Hindlimb muscle (tissue), 1 donor: ENCODE results near the gene NRCAM. TPM values are rescaled to one million over a fixed set of nuclear protein-coding genes. Genes with fewer than 3 reads are reported as not detected.

Experiments used
- DNase-seq: peaks from one replicate; pipeline ENCODE4 v3.0.0-alpha.2; 2013
- polyA plus RNA-seq: library from polyadenylated mRNA; unstranded; fragments of 120-200 nt; gene quantifications from one replicate; pipeline ENCODE4 v1.2.1, GENCODE V29; 2013; ENCODE audit not compliant: insufficient read length

The NRCAM gene
- polyA plus RNA-seq, 1 donor, result 35.1 TPM

- DNase-seq, result no peak
Observed at GRCh38 chr7:108239501-108240225, 216.6 kb downstream of the NRCAM start.

DNA sequence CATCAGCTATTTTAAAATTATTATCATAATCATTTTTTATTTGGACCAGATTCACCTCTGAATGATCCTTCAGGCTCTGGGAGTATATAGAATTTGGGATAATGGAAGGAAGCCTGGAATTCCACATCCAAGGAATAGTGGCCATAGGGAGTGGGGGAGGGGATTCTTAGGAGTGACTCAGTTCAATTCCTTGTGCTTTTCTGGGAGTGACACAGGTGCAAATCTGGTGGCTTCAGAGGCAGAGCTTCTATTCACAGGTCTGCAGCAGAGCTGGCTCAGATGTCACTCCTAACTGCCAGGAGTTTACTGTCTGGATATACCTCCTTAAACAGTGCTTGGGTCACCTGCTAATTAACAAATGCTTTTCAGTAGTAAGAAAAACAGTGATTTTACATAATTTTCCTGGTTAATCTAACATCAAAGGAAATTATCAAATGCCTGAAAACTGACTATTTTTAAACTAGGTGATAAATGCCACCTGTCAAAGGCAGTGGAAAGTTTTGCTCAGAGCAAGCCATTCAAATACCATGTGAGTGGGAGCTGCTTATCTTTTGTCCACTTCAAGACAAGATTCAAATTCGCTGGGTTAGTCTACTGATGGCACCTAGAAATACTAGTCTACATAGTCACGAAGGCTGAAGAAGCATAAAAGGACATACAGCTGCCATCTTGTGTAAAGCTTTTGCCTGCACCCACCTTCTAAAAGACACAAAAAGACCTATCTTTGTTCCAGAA lies 219.4 kb downstream of the NRCAM start:
- DNase-seq, result no peak

DNA sequence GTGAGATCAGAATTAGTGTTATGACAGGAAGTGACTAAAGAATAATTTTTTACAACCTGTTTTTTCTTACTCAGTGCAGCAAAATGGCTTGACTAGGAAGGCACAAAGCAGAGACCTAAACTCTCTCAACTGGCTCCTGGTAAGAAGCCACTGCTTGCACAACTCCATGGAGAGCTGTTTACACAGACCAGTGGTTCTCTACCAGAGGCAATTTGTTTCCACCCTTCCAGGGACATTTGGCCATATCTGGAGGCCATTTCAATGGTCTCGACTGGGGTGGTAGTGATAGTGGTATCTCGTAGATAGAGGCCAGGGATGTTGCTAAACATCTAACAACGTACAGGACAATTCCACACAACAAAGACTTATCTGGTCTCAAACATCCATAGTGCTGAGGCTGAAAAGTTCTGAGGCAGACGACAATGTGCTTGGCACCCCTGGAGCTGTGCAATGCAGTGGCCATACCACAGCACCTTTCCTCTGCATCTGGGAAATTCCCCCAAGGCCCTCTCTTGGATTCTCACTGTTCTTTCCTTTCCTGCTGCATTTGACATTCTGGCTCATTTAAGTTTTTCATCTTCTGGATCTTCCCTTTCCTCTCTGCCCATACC lies 220.7 kb downstream of the NRCAM start:
- DNase-seq, result no peak

DNA sequence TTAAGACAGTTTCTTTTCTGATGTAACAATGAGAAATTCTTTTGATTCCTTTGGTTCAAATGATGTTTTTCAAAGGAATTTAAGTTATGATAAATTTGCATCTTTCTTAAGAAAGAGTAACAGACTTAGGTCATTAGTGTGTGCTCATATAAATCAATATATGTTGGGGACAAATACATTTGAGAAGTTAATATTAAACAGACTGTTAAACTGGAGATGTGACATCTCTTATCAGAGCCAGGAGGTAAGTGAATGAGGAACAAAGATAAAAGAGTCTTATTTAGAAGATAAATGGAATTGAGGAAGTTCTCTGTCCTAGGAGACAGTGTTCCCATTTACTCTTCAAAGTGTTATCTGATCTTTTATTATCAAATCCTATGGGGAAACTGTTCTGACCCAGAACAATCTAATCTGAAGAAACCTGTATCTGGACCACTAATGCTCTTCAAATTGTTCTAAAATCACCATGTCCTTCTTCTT lies 221.2 kb downstream of the NRCAM start:
- DNase-seq, result no peak

DNA sequence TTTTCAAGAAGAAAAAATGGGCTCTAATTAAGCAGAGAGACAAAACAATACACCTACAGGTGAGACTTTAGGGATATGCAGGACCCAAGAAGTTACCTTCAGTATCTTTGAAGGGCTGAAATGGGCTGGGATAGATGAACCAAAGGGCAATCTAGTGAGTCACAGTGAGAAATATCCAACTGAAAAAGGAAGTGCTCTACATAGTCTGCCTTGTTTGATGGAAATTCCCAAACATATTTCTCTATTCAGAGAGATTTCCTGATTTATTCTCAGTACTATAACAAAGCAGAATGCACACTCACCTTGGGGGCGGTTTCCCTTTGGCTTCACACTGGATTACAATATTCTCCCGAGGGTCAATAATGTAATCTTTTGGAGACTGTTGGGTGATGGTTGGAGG lies 222.0 kb downstream of the NRCAM start:
- DNase-seq, result no peak

- no peak for DNase-seq
Observed at GRCh38 chr7:108232076-108232475, 224.2 kb downstream of the NRCAM start.

DNA sequence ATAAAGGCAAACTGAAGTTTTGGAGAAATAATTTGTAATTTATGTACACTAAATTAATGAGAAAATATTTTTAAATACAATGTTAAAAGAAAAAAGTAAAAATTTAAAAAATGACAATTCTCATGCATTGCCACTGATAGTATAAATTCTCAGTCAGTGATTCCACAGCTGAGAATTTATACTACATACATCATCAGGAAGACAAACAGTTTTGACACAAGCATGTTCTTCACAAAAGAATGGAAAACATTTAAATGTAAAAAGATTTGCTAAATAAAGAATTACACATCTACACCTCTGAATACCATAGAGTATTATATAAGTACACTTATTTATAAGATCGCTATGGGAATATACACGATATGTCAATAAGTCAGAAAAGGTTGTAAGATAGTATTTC lies 225.0 kb downstream of the NRCAM start:
- DNase-seq, result no peak

DNA sequence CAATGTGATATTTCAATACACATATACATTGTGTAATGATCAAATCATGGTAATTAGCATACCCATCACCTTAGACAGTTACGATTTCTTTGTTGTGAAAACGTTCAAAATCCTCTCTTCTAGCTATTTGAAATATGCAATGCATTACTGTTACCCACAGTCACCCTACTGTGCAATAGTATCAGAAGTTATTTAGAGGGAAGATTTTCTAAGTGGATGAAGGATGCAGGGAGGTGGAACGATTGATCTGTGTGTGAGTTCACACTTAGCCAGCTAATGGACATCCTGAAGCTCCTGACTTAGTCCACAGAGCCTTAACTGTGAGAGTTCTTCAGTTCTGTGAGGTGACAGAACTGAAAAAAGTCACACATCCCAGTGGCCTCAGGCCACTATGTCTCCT lies 228.9 kb downstream of the NRCAM start:
- no peak for DNase-seq

- DNase-seq, result no peak
Observed at GRCh38 chr7:108226816-108227299, 229.4 kb downstream of the NRCAM start.

DNA sequence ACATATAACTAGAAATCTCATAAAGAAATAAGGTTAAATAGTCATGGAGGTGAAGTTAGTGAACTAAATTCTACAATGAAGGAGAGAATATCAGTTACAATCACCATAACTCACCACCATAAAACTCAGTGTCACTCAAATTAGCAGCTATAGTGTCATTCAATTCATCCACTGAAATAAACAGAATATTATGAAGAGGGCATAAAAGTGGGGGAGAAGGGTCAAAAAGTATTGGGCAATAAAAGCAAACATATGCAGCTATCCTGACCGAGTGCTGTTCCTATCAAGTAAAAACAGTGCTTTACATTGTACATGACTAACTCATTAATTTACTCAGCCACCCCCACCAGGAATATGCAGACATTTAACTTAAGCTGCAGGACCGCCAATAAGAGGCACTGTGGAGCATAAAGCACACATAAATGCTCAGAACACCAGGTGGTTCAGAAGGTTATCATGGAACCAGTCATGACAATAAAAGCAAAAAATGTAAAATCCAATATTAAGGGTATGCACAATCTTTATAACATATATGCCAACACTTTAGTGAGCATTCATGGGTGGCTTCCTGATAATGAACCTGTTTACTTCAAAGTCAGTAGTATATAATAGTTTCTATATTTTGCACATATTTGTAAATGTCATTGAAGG lies 230.6 kb downstream of the NRCAM start:
- no peak for DNase-seq

DNA sequence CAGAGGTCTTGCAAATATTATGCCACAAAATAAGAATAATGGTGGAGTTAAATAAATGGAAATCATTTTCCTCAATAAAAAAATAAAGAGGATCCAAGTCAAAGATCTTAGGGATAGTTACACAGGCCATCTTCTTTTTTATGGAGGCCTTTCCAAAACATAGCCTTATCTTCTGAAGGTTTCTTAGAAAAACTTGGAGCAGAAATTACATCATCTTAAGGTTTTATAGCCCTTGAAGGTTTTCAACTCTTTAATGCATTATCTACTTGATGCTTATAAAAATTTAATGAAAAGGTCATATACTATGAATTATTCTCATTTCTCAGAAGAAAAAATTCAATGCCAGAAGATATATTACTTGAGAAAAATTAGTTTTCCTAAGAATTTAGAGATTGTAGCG lies 231.8 kb downstream of the NRCAM start:
- no peak for DNase-seq

- DNase-seq, result no peak
Observed at GRCh38 chr7:108222236-108222892, 233.9 kb downstream of the NRCAM start.

DNA sequence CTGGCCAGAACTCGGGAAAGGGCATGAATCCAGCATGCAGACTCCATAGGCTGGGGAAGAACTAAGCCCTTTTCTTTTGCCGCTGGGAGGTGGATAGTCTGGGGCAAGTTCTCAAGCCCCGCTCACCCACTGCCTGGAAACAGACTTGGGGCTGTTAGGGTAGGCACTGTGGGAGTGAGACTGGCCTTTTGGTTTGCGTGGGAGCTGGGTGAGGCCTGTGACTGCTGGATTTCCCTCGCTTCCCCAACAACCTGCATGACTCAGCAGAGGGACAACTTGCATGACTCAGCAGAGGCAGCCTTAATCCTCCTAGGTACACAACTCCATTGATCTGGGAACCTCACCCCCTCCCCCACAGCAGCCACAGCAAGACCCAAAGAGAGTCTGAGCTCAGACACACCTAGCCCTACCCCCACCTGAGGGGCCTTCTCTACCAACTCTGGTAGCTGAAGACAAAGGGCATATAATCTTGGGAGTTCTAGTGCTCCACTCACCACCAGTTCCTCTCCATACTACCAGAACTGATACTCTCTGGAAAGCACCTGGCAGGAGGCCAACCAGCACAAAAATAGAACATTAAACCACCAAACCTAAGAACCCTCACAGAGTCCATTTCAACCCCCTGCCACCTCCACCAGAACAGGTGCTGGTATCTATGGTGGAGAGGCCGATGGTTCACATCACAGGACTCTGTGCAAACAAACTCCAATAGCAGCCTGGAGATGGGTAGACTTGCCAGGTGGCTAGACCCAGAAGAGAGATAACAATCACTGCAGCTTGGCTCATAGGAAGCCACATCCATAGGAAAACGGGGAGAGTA lies 244.6 kb downstream of the NRCAM start:
- DNase-seq, result no peak

- DNase-seq, result no peak
Observed at GRCh38 chr7:108210796-108211195, 245.4 kb downstream of the NRCAM start.

DNA sequence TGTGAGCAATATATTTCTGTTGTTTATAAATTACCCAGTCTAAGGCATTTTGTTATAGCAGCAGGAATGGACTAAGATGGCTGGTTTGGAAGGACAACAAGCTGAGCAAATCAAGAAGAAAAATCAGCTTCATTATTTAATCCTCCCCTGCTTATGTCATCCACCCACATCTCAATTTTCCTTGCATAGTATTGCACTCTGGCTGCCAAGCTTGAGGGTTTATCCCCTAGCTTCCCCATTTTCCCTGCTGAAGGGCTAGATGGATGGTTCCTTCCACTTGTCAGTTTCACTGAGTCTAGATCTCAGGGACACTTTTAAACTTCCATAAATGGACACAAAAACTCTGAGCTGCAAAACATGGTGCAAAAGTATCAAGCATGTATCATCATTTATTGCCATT lies 250.9 kb downstream of the NRCAM start:
- no peak for DNase-seq

GRCh38 chr7:108204281-108204796 lies 251.9 kb downstream of the NRCAM start:
- DNase-seq, result no peak

- no peak for DNase-seq
Observed at GRCh38 chr7:108203537-108203936, 252.7 kb downstream of the NRCAM start.

- DNase-seq, result no peak
Observed at GRCh38 chr7:108202743-108203142, 253.5 kb downstream of the NRCAM start.

DNA sequence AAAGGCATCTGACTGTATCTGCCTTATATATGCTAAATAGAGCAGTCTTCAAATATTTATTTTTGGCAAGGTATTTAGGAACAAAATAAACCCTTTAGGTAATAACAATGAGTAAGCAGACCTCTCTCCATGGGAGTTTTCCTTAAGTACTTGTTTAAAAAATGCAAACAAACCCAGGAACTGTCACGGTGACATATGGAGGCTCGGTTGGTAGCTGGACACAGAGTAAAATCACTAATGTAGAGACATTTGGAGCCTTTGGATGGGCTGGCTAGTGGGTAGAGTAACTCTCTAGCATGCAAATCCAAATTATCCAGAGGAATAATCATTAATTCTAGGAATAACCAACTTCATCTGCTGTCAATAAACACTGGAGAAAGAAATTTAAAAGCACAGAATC lies 254.5 kb downstream of the NRCAM start:
- DNase-seq, result no peak

GRCh38 chr7:108200326-108200725 lies 255.9 kb downstream of the NRCAM start:
- DNase-seq, result no peak

DNA sequence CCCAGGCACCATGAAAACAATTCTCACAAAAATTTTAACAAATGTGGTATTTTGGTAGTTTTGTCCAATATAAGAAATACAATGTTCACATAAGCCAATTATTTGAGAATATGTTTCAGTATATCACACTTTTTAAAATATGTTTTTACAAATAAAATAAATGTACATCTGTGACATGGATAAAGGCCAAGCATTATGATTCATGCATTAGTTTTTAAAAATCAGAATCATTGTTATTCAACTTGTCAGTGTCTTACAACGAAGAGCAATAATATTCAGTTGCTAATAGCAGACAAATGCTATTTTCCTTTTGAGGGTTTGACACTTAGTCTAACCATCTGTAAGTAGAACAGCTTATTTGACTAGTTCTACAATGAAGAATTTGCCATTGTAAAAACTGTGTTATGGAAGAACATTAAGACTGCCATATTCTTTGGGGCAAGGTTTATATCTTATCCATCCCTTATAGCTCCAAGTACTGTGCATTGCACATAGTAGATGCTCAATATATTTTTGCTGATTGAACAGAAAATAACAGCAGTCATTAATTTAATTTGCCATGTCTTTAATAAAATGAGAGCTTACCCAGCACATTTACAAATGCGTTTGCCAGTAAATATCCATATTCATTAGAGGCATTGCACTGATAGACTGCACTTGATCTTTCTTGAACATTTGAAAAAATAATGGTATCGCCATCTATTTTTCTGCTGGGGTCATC lies 258.7 kb downstream of the NRCAM start:
- DNase-seq, result no peak
